ENCODE measurements around the gene WDR75. TPM values are rescaled to one million over a fixed set of nuclear protein-coding genes. Genes with fewer than 3 reads are reported as not detected.
"Not testable (repeated sequence)": the region's sequence is repeated elsewhere in the genome, so short reads cannot be mapped to it uniquely, and the experiment has no call there.

WDR75 gene
- total RNA-seq, 1 donor from 2014 or later = 5.3 TPM

GRCh38 chr2:189426886-189427285 is 14.4 kb upstream of the WDR75 start:
- no peak for DNase-seq (ENCODE audit: low spot score in 2 of 2)
- intact Hi-C loops (cut with DNase I) = no loop called here

GRCh38 chr2:189427872-189428271 is 13.4 kb upstream of the WDR75 start:
- H3K9me3 ChIP-seq = no peaks in the 10 kb centered on the region
- no peak for TF ChIP-seq CTCF (IDR thresholded peaks at IDR 0.05)
- DNase-seq (ENCODE audit: low spot score in 2 of 2) = no peak

More at GRCh38 chr2:189426886-189427285, 14.4 kb upstream of the WDR75 start:
- no peaks in the 10 kb centered on the region for H3K36me3 ChIP-seq
- H3K4me1 ChIP-seq = no peaks in the 10 kb centered on the region
- TF ChIP-seq CTCF (IDR thresholded peaks at IDR 0.05) = no peak
- no peaks in the 10 kb centered on the region for H3K9me3 ChIP-seq
- H3K27ac ChIP-seq = no peak overlapping the region
- H3K27me3 ChIP-seq = no peaks in the 10 kb centered on the region
- no peak overlapping the region for H3K4me3 ChIP-seq

GRCh38 chr2:189430448-189430847 is 10.8 kb upstream of the WDR75 start:
- H3K9me3 ChIP-seq; H3K4me1 ChIP-seq; H3K27me3 ChIP-seq; H3K27ac ChIP-seq; intact Hi-C loops (cut with DNase I); DNase-seq (ENCODE audit: low spot score in 2 of 2); H3K36me3 ChIP-seq; H3K4me3 ChIP-seq: not testable (repeated sequence)

More at GRCh38 chr2:189427872-189428271, 13.4 kb upstream of the WDR75 start:
- Histone ChIP-seq H3K36me3 (no peaks in the 10 kb centered on the region), H3K27ac (no peak overlapping the region), H3K4me3 (no peak overlapping the region), H3K4me1 (no peaks in the 10 kb centered on the region), H3K27me3 (no peaks in the 10 kb centered on the region)
- intact Hi-C loops (cut with DNase I) = no loop called here

GRCh38 chr2:189435803-189436202 is 5.5 kb upstream of the WDR75 start:
- H3K9me3 ChIP-seq; DNase-seq (ENCODE audit: low spot score in 2 of 2); H3K36me3 ChIP-seq; H3K4me1 ChIP-seq; intact Hi-C loops (cut with DNase I); H3K27me3 ChIP-seq; H3K27ac ChIP-seq; H3K4me3 ChIP-seq: not testable (repeated sequence)

- no peak for TF ChIP-seq CTCF (IDR thresholded peaks at IDR 0.05)
- peaks cover 5 to 12% of the 10 kb centered on the region in 2 donors for H3K4me1 ChIP-seq
- no peak for DNase-seq (ENCODE audit: low spot score in 2 of 2)
- H3K27ac ChIP-seq = no peak overlapping the region
- no peak overlapping the region for H3K4me3 ChIP-seq
- H3K9me3 ChIP-seq = no peaks in the 10 kb centered on the region
- no peaks in the 10 kb centered on the region for H3K36me3 ChIP-seq
- intact Hi-C loops (cut with DNase I) = no loop called here
- H3K27me3 ChIP-seq = no peaks in the 10 kb centered on the region
These were observed 3.3 kb upstream of the WDR75 start for GRCh38 chr2:189437926-189438325.

GRCh38 chr2:189439342-189439741 is 1.9 kb upstream of the WDR75 start:
- no peak overlapping the region for H3K27ac ChIP-seq
- TF ChIP-seq CTCF (IDR thresholded peaks at IDR 0.05) = no peak

GRCh38 chr2:189440644-189440946 is 679 bp upstream of the WDR75 start:
- H3K36me3 ChIP-seq = no peaks in the 10 kb centered on the region
- no peaks in the 10 kb centered on the region for H3K27me3 ChIP-seq
- peak overlapping the region; percentile 90 to 94 for H3K27ac ChIP-seq
- intact Hi-C loops (cut with DNase I) = no loop called here
- TF ChIP-seq CTCF (IDR thresholded peaks at IDR 0.05) = no peak
- peak overlapping the region; percentile 79 to 90 for H3K4me3 ChIP-seq
- no peaks in the 10 kb centered on the region for H3K9me3 ChIP-seq
- peaks cover 5 to 14% of the 10 kb centered on the region in 2 donors for H3K4me1 ChIP-seq
- no peak for DNase-seq (ENCODE audit: low spot score in 2 of 2)

More at GRCh38 chr2:189439342-189439741, 1.9 kb upstream of the WDR75 start:
- H3K4me3 ChIP-seq = no peak overlapping the region
- H3K9me3 ChIP-seq = no peaks in the 10 kb centered on the region
- no peak for DNase-seq (ENCODE audit: low spot score in 2 of 2)
- no peaks in the 10 kb centered on the region for H3K27me3 ChIP-seq
- H3K36me3 ChIP-seq = no peaks in the 10 kb centered on the region
- intact Hi-C loops (cut with DNase I) = no loop called here
- H3K4me1 ChIP-seq = peaks cover 5 to 14% of the 10 kb centered on the region in 2 donors

Measured in ascending aorta (tissue), 2 donors.